GM21423 (cell line): ENCODE data around the gene PF4V1.

Experiments used
- ATAC-seq: cut with Tn5 transposase; IDR thresholded peaks from one replicate; pipeline ENCODE4 v1.9.1; 2021; ENCODE audit warnings: mild to moderate bottlenecking, moderate library complexity; ENCODE audit not compliant: unreplicated experiment

The PF4V1 gene

GRCh38 chr4:73844806-73845205 is 8.3 kb upstream of the PF4V1 start:
- ATAC-seq = no peak

DNA sequence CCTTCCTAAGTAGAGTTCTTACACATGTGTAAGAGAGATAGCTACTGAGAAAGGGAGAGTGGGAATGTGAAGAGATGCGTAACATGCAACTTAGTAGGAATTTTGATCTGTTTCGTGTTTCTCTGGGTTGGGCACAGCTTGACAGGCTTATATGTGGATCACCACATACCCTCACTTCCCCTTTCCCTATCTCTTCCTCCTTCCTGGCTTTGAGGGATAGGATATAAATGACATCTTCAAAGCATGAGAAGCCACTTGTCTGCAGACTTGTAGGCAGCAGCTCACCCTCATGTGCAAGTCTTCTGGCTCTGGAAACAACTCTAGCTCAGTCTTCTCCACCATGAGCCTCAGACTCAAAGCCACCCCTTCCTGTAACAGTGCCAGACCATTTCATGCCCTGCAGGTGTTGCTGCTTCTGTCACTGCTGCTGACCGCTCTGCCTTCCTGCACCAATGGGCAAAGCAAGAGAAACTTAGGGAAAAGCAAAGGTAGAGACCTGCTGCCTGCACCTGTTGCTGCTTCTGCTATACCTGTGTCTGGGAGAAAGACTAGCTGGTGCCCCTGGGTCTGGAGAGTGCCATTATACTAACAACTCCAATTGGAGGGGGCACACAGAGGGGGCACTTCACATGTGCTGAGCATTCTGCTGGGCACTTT is 5.4 kb upstream of the PF4V1 start:
- ATAC-seq = no peak

DNA sequence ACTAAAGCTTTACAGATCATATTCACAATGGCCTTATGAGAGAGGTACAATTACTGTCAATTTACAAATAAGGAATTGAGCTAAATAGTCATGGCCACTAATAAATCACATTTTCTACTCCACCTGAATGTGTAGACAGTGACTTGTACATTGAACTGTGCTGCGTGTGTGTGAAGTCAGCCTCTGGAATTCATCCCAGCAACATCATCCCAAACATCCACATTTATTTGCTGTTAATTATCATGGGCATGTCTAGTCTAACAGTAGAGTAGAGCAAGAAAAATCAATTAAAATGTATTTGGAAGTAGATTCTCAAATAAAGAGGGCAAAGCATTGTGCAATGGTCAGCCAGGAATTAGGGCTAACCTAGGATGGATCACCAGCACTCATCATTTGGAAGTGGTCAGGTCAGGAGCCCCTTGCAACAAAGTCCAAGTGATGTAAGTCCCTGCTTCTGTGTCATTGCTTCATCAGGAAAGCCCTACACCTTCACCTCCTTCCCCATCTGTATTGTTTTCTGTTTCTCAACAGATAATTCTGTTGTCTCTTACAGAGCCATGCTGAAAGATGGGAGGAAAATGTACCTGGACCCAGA is 4.8 kb upstream of the PF4V1 start:
- ATAC-seq = no peak

GRCh38 chr4:73850261-73850970 is 2.7 kb upstream of the PF4V1 start:
- ATAC-seq = no peak

DNA sequence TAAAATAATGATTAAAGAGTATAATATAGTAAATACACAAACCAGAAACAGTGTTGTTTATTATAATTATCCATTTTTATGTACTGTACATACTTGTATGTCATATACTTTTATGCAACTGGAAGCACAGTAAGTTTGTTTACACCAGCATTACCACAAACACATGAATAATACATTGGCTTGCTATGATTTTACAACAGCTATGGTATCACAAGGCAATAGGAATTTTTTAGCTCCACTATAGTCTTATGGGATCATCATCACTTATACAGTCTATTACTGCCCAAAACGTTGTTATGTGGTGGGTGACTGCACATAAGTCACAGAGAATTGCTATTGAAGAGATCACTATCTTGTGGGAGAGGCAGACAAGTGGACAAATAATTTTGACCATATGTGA is 1.8 kb upstream of the PF4V1 start:
- ATAC-seq = no peak

DNA sequence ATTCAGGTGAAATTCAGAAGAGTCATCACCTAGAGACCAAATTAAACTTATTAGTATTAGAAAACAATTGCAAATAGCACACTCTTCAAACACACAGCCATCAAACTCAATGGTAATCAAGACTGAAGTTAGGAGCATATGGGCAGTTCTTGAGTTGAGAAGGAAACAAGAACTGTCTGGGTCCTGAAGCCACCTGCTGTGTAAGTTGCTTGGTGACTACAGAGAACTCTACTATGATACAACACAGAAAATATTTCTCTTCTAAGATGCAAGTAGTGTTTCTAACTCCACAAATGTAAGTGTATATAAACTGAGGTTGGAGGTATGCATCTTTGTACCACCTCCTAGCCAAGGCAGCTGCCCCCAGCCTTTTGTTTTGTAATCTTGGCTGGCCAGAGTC is 325 bp upstream of the PF4V1 start:
- ATAC-seq = no peak

DNA sequence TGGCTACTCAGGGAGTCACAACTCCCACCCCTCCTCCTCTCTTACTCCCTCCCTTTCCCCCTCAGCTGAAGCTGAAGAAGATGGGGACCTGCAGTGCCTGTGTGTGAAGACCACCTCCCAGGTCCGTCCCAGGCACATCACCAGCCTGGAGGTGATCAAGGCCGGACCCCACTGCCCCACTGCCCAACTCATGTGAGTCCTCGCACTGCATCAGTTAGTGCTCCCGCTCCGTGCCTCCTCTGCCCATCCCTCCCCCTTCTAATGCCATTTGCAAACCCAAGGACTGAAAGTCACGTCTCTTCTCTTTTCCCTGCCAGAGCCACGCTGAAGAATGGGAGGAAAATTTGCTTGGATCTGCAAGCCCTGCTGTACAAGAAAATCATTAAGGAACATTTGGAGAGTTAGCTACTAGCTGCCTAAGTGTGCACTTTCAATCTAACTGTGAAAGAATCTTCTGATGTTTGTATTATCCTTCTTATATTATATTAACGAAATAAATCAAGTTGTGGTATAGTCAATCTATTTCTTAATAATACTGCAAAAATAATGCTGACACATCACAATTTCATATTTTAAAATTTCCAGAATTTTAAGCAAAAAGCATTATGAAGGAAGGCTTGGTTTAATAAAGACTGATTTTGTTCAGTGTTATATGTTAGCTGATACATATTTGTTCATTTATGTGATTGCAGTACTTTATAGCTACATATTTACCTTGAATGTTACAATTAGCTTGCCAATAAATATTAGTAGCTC is 800 bp downstream of the PF4V1 start:
- ATAC-seq = no peak

DNA sequence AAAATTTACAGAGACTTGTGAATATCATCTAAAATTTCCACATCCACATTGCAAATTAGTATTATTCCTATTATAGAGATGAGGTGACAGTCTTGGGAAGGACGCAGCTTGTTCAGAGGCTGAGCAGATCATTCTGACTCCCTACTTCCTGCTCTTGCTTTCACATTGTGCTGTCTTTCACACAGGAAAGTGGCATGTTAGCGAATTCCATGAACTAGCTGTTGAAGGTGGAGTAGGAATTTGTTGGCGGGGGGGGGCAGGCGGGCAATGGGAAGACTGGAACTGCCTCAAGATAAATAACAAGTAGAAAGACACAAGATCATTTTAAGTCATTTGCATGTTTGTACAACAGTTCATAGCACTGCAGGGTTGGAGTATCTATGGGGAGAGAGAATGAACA is 2.3 kb downstream of the PF4V1 start:
- no peak for ATAC-seq

DNA sequence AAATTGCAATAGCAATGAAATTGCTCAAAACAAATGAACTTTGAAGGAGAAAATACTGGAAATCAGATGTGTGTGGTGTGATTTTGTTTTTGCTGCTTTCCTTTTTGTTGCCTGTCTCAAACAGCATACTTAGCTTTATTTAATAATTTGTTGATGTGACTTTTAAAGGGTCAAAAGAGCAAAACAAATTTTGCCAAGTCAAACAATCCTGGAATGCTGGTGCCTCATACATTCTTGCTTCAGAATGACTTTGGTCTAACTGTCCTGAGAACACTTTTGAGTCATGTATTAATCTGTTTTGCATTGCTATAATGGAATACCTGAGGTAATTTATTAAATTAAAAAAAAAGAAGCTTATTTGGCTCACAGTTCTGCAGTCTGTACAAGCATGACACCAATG is 3.4 kb downstream of the PF4V1 start:
- ATAC-seq = no peak

- ATAC-seq = no peak
Measured at GRCh38 chr4:73859614-73860088, 6.6 kb downstream of the PF4V1 start.

DNA sequence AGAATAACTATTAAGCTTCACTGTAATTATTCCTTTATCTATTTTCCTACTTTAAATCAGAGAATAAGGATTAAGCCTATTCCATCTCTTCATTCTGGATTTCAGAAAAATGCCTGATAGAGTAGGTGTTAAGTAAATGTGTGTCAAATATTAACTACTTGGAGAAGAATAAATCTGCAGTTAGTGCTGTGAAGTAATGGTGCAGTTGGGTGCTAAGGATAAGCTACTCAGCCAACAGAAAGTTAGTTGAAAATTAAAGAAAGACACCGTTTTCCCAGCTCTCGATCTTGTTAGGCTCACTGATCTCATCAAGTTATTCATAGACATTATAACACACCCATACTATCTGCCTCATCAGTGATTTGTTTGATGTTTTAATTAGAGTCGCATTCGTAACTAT is 7.1 kb downstream of the PF4V1 start:
- no peak for ATAC-seq

DNA sequence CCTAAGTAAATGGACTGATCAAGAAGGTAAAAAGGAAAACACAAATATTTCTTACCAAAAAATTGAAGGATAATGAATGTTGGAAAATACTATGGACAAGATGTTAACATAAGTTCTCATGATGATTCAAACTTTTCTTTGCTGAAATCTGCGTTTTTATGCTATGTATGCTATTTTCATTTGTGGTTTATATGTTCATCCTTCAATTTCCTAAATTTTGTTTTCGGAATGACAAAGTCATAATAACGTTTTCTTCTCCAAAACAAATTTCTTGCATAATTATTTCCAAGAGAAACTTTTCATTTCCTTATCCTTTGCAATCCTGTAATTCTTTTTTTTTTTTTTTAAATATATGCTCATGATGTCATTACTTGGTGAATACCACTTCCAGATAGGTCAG is 7.8 kb downstream of the PF4V1 start:
- ATAC-seq = no peak

DNA sequence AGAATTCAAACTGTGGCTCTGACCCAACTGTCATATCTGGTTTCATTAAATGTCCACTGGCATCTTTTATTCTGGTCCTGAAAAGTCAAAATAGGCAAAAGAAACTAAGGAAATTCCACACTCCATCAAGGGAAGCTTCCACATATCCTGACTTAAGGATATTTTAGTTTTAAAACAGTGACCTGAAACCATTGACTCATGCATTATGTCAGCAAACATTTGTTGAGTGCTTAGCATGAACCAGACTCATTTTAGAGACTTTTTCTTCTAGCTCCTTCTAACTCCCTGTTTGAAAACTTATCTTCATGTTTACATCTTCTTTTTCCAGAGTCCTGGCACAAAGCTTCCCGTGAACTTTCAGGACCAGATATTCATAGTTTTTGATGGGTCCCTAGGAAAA is 9.2 kb downstream of the PF4V1 start:
- no peak for ATAC-seq

- no peak for ATAC-seq
Measured at GRCh38 chr4:73864365-73864764, 11.3 kb downstream of the PF4V1 start.

DNA sequence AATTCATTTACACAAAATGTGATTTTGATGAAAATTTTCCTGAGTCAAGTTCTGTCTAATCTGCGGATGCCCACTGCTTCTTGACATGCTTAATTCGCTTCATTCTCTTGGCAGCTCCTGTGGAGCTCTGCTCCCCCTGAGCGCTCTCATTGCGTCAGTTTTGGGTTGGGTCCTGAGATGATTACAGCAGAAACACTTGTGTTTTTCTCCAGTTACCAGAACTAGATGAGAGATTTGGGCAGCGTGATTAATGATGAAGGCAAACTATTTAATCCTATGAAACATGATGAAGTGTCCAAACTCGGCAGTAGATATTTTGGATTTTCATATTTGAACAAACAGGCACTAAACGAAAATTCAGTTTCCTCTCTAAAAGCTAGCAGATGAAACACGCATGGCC is 11.9 kb downstream of the PF4V1 start:
- no peak for ATAC-seq

DNA sequence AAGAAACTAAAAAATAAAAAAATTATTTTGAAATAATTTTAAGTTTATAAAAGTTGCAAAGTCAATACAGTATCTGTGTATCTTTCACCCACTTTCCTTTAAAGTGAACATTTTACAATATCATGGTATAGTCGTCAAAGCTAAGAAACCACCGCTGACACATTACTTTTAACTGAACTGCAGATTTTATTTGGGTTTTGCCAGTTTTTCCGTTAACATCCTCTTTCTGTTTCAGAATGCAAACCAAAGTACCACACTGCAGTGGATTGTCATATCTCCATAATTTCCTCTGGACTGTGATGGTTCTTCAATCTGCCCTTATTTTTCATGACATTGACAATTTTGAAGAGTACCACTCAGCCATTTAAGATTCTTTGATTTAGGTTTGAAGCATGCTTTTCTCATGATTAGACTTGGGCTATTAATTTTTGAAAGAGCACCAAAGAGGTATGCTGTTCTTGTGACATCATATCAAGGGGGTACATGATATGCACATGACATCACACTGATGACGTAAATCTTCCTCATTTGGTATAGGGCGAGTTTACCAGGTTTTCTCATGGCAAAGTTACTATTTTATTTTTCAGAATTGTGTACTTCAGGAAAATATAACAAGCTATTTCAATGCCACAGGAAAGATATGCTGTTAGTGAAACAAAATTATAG is 12.5 kb downstream of the PF4V1 start:
- no peak for ATAC-seq

- ATAC-seq = no peak
Measured at GRCh38 chr4:73866246-73866645, 13.2 kb downstream of the PF4V1 start.

- ATAC-seq = no peak
Measured at GRCh38 chr4:73867783-73868182, 14.7 kb downstream of the PF4V1 start.

DNA sequence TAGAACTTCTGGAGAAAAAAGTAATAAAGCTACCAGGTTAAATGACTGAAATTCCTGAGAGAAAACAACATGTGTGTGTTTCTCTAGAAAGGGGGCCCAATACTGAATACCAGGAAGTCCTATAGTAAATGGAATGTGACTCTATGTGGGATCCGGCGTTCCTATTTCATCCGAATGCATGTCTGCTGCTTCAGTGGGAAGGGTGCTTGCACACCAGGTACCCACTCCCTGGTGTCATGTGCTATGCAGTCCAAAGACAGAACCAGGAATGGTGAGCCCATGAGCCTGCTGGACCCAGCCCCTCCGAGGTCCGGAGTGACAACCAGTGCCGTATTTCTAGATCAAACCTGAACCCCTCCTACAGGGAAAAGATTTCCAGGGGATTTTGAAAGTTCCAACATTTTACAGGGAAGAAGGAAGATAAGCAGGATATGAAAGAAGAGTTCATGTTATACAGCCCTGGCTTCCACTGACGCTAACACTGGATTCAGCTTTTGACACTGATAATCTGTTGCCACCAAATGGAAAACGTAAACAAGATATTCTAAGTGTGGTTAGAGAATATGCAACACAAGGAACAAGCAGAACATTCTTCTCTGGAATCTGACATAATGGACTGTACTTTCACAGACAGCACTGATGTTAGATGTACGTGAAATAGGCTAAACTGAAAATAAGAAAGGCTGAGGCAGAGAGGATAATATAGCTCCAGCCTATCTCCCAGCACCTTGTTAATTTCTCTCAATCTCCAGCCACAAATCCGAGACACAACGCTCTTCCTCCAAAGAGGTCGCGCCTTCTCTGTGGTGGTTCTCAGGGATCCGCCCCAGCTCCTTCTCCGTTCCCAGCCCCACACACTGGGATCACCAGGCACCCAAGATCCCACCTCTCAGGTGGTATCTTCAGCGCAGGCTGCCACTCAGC is 15.4 kb downstream of the PF4V1 start:
- ATAC-seq = no peak
